Measurements from ENCODE around the gene ATXN8OS.
"Not testable (repeated sequence)": the region's sequence is repeated elsewhere in the genome, so short reads cannot be mapped to it uniquely, and the experiment has no call there.

Gene ATXN8OS

DNA sequence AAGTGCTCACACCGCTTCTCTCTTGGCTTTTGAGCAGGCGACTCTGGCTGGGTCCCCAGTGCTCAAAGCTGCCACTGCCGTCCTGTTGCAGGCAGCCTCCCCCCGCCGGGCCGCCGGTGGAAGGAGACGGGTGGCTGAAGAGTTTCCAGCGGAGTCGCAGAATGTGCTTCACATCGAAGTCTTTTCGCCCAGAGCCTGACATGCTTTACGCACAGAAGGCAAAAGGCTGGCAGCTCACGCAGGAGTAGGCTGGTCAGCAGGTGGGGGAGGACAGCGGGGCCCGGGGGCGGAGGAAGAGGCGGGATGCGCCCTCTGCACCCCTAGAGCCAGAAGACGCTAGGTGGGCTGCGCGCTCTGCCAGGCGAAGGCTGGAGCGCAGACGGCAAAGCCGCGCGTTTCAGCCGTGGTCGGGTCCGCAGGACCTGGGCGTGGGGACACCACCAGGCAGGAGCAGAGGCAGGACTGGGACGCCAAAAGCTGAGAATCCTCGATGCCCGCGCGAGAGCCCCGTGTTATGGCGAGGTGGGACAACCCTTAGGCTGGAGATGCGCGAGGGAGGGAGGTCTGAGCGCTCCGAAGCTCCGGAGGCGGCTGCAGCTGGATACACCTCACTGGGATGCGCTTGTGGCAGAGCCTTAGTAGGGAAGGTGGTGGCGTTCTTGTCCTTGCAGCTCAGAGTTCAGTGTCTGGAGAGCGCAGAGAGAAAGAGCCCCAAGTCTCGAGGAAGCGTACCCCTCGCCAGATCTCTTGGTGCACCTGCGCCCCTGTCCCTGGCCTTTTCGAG is at the start of gene ATXN8OS:
TSS of gene ATXN8OS (plus strand) at position 329 of the 784 bp plus-strand sequence.
- no peak for DNase-seq

DNA sequence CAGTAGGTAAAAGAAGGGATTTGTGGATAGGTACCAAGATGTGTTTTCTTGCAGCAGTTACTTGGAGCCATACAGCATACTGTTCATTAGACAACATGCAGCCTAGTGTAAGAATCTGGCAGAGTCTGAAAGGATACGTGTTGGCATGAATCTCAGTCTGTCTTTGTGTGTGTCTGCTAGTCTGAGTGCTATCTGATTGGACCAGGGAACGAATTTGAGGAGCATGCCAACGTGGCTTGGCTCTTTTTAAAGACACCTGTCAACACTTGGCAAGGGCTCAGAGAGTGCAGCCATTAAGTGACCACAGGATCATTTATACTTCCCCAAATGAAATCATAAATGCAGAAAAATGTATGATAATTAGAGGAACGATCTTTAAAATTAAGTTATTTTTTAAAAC is 27.6 kb upstream of the ATXN8OS start:
- no peak for DNase-seq

DNA sequence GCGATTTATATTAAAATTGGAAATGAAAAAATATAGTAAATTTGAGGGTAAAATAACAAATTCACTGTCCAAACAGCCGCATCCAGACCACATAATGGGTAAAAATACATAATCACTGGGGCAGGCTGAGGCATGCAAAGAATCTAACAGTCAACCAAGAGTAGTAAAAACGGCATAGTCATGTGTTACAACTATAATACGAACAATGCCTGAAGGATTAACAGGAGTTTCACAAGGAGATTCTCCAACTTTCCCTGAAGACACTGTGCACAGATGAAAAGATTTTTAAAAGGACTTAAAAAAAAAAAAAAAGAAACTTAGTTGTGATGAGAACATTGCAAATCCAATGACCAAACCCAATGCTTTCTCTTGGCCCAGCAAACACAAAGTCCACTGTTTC is 20.4 kb upstream of the ATXN8OS start:
- DNase-seq, result no peak

DNA sequence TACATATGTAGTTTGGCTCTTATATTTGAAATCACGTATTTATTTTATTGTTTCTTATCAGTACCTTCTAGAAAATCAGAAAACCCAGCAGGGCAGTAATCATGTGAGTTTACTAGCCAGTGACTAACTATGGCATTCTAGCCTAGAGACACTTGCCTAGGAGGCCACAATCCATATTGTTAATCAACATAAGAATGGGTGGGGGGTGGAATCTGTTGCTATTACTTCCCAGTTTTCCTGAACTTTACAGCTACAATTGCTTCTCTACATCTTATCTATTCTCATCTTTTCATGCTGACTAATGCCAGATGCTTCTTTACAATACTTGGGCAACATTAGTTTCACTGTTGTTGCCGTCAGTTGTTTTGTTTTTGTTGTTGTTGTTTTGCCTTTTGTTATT is 18.7 kb upstream of the ATXN8OS start:
- DNase-seq, result no peak

DNA sequence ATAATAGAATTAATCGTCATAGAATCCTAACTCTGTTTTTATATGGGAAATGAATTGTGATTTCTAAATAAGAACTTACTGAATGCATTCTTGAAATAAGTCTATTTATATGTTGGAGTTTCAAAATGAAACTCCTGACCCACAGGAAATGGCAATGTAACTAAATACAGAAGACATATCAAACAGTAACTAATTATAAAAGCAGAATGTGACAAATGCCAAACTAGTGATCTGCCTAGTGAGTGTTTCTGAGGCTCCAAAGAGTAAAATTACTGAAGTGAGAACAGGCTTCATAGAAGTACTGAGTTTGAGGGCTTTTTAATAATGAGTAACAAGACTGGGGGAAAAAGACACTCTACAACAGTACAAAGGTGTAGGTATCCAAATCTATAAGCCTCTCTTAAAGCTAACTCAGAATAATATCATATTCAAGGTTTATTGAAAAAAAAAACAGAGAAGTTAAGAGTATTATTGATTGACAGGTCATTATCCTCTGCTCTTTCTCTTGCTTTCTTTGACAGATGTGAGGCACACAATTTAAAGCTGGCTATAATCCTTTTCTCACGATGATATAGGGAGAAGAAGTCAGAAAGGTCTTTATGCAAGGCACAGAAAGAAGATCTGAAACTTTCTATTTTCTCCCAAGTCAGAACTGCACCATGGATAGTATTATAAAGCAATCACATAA is 17.4 kb upstream of the ATXN8OS start:
- no peak for DNase-seq

DNA sequence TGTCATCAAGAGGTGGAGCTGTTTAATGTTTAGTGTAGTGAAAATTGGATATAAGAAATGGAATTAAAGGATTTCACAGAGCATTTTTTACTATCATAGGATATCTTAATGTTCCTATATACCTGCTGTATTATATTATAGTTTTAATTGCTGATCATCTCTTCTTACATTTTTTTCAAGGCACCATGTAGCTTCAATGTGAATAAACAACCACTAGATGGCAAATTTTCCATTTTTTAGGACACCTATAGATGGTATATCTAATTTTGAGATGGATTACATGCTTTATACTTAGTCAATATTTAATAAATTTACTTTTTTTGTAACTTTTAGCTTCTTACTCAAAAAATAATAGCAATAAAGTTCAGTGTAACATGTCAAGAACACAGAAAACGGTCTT is 9.0 kb upstream of the ATXN8OS start:
- DNase-seq, result no peak

DNA sequence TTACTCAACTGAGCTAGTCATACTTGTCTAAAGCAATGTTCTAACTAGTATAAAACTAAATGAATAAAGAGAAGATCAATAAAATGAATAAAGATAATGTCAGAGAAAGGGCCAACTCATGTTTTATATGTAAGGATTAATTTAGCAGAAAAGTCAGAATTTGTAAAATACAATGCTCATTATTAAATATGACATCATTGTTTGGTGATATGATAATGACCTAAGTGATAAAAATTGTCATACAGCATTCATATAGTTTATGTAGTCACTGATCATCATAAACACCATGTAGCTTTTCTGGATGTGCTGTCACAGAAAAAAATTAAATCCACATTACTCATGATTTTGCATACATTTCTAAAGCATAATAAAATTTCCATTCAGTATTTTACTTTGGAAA is 3.1 kb upstream of the ATXN8OS start:
- DNase-seq, result no peak

DNA sequence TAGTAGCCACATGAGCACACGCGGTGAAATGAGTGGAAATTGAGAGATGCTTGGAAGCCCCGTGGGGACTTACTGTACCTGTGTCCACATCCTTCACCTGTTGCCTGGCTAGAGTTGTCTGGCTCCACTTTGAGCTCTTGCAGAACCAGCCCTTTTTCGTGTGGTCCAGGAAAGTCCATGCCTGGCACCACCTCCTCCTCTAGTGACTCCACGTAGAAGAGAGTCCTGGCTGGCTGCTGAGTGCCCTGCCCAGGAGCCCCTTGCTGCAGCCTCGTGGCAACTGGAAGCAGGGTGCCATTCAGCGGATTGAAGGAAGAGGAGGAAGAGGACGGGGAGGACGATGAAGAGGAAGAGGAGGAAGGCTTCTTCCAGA is 515 bp upstream of the ATXN8OS start:
- DNase-seq, result no peak

DNA sequence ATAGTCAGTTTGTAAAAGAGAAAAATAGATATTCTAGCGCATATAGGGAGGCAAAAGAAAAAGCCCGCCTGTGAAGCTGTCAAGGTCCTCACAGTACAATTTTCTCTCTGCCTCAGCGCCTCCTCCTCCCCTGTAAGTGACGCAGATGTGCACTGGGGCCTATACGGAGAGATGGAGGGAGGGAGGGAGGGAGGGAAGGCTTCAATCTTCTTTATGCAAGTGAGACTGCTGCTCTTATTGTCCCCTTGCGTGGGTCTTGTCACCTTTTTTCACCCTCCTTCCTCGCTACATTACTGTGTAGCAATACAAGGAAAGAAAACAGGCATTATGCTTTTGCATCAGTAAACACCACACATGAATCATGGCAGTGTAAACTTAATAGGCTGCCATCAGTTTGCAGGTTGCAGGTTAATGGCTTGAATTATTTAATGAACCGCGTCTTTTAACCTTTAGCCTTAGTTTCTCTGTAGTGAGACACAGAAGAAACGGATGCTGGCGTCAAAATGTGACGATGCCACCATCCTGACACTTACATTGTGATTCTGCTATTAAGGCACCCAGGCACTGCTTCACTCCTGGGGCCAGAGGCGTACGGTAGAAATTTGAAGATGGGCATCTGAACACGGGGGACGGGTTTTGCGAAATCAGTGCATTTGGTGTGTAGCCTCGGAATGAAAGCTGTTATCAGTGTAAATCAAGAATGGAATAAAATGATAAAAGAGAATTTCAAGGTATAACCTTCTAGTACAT is 905 bp downstream of the ATXN8OS start, which contains the start of gene KLHL1:
TSS of gene KLHL1 (minus strand) at position 97 of the 750 bp plus-strand sequence. CDS start 753 bp downstream, outside the sequence.
- no peak for DNase-seq

DNA sequence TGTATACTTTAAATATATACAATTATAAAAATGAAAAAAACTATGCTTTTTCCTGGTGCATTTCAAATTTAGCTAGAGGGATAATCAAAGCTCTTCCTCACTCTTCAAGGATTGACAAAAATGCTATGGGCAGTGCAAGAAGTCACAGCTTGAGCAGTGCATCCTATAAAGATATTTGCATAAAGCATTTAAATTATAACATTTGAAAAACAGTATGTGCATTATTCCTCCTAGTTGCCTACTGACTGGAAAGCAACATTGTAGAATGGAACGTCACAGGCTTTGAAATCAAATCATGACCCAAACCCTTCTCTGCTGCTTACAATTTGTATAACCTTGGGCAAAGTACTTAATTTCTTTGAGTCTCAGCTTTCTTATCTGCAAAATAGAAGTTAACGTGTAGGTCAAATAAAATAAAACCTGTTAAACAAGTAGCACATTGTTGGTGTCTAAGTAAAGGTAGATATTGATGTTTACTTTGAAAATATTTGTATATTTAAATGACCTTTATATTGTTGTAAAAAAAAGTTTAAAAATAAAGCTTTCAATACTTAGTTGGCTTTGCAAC is 9.8 kb downstream of the ATXN8OS start:
- DNase-seq, result no peak

DNA sequence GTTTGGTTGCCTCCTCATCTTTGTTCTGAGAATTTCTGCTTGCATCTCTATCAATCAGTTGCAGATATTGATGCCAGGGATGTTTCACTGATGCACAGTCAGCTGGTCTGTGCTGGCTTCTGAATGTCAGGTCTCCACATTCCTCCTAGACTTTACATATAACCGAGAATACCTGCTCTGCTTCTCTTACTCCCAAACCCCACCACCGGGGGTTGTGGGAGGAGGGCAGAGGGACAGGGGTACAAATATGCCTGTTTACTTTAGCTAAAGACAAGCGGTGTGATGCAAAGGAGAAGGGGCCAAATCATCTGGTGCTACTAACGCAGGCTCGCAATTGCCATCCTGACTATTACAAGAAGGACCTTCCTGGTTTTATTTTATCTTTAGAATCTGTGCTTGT is 18.1 kb downstream of the ATXN8OS start:
- no peak for DNase-seq

DNA sequence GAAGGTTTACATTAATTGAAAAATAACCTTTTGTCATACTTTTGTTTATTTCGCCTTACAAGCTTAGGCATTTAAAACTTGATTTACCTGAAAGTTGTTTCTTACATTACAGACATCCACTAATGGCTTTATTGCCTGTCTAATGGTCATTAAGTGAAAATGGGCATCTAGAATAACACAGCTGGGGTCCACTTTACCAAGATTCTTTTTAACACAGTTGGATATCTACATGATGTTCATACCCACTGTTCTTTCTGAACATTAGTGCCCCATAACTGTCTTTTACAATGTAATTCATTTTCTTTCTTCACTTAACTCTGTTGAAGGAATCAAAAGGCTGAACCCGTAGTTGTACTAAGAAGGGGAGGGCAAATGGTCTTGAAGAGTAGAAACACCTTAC is 20.5 kb downstream of the ATXN8OS start:
- no peak for DNase-seq

DNA sequence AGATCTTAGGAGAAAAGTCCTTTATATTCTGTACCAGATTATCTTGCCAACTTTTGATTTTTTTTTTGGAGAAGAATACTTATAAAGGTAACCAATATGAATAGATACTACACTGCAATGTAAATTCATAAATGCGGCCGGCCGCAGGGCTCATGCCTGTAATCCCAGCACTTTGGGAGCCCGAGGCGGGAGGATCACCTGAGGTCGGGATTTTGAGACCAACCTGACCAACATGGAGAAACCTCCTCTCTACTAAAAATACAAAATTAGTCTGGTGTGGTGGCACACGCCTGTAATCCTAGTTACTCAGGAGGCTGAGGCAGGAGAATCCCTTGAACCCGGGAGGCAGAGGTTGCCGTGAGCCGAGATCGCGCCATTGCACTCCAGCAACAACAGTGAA is 35.0 kb downstream of the ATXN8OS start:
- not testable (repeated sequence) for DNase-seq

DNA sequence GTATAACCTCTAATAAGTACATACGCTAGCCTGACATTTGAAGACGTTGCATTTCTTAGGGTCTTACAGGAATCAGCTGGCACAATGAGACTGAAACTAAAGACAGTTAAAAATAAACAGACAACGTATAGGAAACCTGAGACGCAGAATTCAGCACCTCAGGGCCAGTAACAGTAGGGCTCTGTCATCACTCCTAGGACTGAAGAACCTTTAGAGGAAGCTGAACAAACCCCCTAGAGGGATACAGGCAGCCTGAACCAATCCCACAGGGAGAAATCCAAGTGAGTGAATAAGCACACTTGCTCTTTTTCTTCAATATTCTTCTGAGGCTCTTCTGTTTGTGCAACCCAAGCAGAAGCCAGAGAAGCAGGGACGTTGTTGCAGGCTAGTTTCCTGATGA is 54.5 kb downstream of the ATXN8OS start:
- no peak for DNase-seq

DNA sequence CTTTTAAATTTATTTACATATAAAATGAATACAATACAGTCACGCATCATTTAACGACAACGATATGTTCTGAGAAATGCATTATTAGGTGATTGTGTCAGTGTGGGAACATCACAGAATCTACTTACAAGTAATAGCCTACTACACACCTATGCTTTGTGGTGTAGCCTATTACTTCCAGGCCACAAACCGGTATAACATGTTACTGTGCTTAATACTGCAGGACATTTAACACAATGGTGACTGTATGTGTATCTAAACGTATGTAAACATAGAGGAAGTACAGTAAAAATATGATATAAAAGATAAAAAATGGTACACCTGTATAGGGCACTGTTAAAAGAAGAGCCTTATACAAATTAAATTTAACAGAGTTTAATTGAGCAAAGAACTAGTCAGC is 63.1 kb downstream of the ATXN8OS start:
- DNase-seq, result no peak

DNA sequence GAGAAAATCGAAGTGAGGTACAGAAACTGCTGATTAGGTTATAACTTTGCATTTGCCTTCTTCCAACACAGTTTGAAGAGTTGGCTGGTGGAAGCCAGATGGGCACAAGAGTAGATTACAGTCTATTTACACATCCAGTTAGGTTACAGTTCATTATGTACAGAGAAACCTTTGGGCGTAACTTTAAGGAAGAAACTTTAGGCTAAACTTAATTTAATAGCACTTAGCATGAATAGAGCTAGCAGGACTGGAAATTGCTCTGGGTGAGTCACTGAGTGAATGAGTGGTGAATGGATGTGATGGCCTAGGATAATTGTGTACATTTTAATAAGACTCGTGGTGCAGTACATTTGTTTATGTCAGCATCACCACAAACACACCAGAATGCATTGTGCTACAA is 63.5 kb downstream of the ATXN8OS start:
- no peak for DNase-seq

DNA sequence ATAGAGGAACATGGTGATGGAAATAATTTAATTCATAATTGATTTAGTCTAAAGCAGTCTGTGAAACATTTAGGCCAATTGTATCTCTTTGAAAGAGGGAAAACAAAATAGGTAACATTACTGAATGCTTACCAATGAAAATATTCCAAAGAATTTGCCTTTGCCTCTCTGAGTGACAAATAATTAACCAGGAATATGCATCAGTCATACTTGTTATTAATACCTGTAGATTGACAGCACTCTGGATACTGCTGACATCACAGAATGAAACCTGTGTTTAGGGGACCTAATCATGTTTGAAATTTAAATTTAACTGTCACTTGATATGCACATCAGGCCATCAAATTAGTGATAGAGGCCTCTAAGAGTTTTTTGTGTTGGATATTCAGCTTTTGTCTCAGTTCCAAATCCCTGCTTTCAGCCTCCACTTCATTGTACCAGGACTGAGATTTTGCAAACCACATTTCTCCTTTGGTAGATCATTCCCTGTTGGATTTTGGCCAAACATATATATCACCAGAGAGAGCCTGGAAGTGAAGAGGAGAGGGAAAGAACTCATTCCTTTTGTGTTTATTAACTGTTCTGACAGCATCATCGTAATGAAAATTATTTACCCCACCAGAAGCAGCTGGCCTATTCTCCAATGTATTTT is 65.4 kb downstream of the ATXN8OS start:
- DNase-seq, result no peak

DNA sequence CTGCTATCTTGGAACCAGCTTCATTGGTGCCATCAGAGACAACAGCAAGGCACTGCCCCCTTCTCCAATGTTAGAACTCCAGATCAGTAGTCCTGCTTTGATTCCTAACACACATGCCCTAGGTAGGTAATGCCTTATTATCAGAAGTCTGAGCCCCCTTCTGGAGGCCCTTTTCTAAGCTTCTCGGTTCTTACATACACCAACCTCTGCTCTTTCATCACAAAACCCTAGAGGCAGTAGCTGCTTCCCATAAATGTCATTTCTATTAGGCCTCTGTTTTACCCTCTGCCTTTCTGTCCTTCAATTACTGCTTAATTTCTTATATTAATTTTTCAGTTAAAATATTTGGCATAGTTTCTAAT is 66.0 kb downstream of the ATXN8OS start:
- no peak for DNase-seq

DNA sequence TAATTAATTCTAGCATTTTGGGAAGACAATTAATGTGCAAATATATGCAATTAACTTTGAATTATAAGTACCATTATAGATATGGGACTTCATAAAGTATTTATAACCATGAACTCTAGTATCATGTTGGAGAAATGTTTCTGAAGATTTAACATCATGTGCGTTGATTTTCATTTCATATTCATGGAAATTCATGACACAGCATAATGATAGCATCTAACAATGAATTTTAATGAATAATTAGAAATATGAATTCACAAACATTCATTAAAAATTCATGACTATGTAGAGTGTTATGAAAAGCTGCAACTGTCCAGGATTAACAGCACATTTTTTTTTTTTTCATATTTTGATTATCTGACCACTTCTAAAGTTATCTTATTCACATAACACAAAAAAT is 70.7 kb downstream of the ATXN8OS start:
- no peak for DNase-seq

Measured in inflammatory macrophage treated with lipopolysaccharide for 1 hour (primary cell).